HepG2 (cell line): ENCODE results near the gene ATP5F1A. TPM values are rescaled to one million over a fixed set of nuclear protein-coding genes. Genes with fewer than 3 reads are reported as not detected.

Source experiments
- ARNT2 ChIP-seq: sonication (generic); formaldehyde crosslinking; IDR thresholded peaks from 2 replicates; pipeline ENCODE4 v1.8.0; 2022; ENCODE audit warnings: mild to moderate bottlenecking, low read depth, missing genetic modification reagents, moderate library complexity
- CEBPG ChIP-seq: IDR thresholded peaks from 2 replicates; pipeline ENCODE4 v1.6.1; 2016
- ETV5 ChIP-seq: IDR thresholded peaks from 2 replicates; pipeline ENCODE4 v1.6.1; 2018; ENCODE audit warnings: missing biosample characterization, missing genetic modification reagents, inconsistent platforms, borderline replicate concordance
- MAZ ChIP-seq, 2 experiments: sonication (generic) in 1 of 2; formaldehyde crosslinking in 1 of 2; IDR thresholded peaks; 2 replicates each; pipeline versions ENCODE4 v1.5.0 to v1.6.1; 2012 to 2020; ENCODE audit warnings: low read depth in 2 of 2, mild to moderate bottlenecking in 2 of 2, borderline replicate concordance in 1 of 2, improper control_type of control experiment in 1 of 2, low read length in 1 of 2, missing genetic modification reagents in 1 of 2, moderate library complexity in 1 of 2
- MED13 ChIP-seq: sonication (generic); formaldehyde crosslinking; IDR thresholded peaks from 2 replicates; pipeline ENCODE4 v1.5.0; 2020; ENCODE audit warnings: missing genetic modification reagents
- SP4 ChIP-seq: sonication (generic); formaldehyde crosslinking; IDR thresholded peaks from 2 replicates; pipeline ENCODE4 v1.8.1; 2023; ENCODE audit warnings: mild to moderate bottlenecking, missing genetic modification reagents
- XRCC5 ChIP-seq: fragments of 200-400 bp; formaldehyde crosslinking; optimal IDR thresholded peaks from 2 replicates; pipeline ENCODE3; 2017; ENCODE audit warnings: mild to moderate bottlenecking, low read length
- ZNF3 ChIP-seq: IDR thresholded peaks from 2 replicates; pipeline ENCODE4 v1.7.0; 2017; ENCODE audit warnings: inconsistent platforms
- ZNF326 ChIP-seq: sonication (generic); formaldehyde crosslinking; IDR thresholded peaks from 2 replicates; pipeline ENCODE4 v1.4.0; 2020; ENCODE audit warnings: missing genetic modification reagents, borderline replicate concordance
- ZNF891 ChIP-seq: sonication (generic); formaldehyde crosslinking; IDR thresholded peaks from 2 replicates; pipeline ENCODE4 v1.5.0; 2020; ENCODE audit warnings: mild to moderate bottlenecking, missing genetic modification reagents
- polyA plus RNA-seq, 8 experiments: library from polyadenylated mRNA; depleted of rRNA in 3 of 8; stranded (reverse) in 7 of 8; unstranded in 1 of 8; fragments of >200 nt; fragmentation: Illumina TruSeq in 4 of 8; extraction: Trizol in 4 of 8; gene quantifications; 2 replicates each; pipeline versions ENCODE4 v1.2.1 to v1.2.3, GENCODE V29; 2011 to 2016; ENCODE audit warnings: low read depth in 4 of 8, missing spikeins in 1 of 8, mixed read lengths in 1 of 8; ENCODE audit not compliant: insufficient read depth in 1 of 8
- total RNA-seq, 5 experiments: library from RNA; depleted of rRNA; stranded (reverse); fragments of >200 nt; fragmentation: Illumina TruSeq; extraction: Trizol; gene quantifications; 2 replicates each; pipeline ENCODE4 v1.2.3, GENCODE V29; 2016; ENCODE audit warnings: low read depth in 1 of 5
- TF ChIP-seq, protein P1 (sequence below): sonication (generic); formaldehyde crosslinking; IDR thresholded peaks from 2 replicates; pipeline ENCODE4 v1.4.0; 2020; ENCODE audit warnings: mild to moderate bottlenecking, missing genetic modification reagents
- TF ChIP-seq, protein P2 (sequence below): sonication (generic); formaldehyde crosslinking; IDR thresholded peaks from 2 replicates; pipeline ENCODE4 v1.4.0; 2020; ENCODE audit warnings: mild to moderate bottlenecking, missing genetic modification reagents
- TF ChIP-seq, protein P3 (sequence below): sonication (generic); formaldehyde crosslinking; IDR thresholded peaks from 2 replicates; pipeline ENCODE4; 2020; ENCODE audit warnings: missing genetic modification reagents, mild to moderate bottlenecking, borderline replicate concordance
- TF ChIP-seq, protein P4 (sequence below), 2 experiments: sonication (generic) in 1 of 2; formaldehyde crosslinking in 1 of 2; IDR thresholded peaks; 2 replicates each; pipeline versions ENCODE4 v1.4.0 to v1.6.1; 2018 to 2020; ENCODE audit warnings: missing genetic modification reagents in 2 of 2, borderline replicate concordance in 1 of 2, low read depth in 1 of 2, mild to moderate bottlenecking in 1 of 2, missing biosample characterization in 1 of 2
- TF ChIP-seq, protein P5 (sequence below): sonication (generic); formaldehyde crosslinking; IDR thresholded peaks from 2 replicates; pipeline ENCODE4 v1.4.0; 2020; ENCODE audit warnings: missing genetic modification reagents, mild to moderate bottlenecking, borderline replicate concordance
- TF ChIP-seq, protein P6 (sequence below): sonication (generic); formaldehyde crosslinking; IDR thresholded peaks from 2 replicates; pipeline ENCODE4 v1.8.1; 2023; ENCODE audit warnings: mild to moderate bottlenecking, missing genetic modification reagents, borderline replicate concordance

The ATP5F1A gene
- total and polyA plus RNA-seq, 2 of the 13 experiments (the other 11 are each of a cell fraction or from before 2014, with no cell fraction given): 459 to 922 TPM

DNA sequence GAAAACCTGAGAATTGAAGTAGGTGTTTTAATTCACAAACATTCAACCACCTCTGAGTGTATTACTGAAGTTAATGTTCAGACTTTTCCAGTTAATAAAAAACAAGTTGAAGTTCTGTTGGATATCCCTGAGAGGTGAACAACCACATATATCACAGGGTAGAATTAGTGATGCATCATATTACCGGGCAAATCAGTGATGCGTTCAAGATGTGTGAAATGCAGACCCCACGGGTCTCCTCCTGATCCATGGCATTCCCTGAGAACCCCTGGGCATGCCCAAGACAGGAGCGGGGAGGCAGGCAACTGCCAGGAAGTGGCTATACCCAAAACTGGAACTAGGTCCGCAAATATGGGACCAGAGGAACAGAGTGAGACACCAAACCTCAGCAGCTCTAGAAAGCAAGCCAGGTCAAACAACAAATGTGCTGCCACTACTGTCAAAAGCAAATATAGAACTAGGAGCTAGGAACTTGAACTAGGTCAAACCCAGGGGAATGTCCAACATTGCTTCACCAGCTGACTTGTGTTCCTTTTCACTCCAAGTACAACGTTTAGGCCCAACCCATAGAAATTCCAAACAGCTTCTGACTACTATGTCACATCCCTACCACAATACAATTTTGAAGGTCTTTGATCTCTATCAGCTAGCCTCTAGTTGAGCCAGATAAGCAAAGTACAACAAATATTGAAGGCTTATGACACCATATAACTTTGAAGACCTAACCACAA is 46.2 kb downstream of the ATP5F1A start (continued):
- no peak for TF ChIP-seq ARNT2 (CRISPR knock-in tag)
- no peak for TF ChIP-seq ZNF891 (CRISPR knock-in tag)
- TF ChIP-seq, protein P1, sequence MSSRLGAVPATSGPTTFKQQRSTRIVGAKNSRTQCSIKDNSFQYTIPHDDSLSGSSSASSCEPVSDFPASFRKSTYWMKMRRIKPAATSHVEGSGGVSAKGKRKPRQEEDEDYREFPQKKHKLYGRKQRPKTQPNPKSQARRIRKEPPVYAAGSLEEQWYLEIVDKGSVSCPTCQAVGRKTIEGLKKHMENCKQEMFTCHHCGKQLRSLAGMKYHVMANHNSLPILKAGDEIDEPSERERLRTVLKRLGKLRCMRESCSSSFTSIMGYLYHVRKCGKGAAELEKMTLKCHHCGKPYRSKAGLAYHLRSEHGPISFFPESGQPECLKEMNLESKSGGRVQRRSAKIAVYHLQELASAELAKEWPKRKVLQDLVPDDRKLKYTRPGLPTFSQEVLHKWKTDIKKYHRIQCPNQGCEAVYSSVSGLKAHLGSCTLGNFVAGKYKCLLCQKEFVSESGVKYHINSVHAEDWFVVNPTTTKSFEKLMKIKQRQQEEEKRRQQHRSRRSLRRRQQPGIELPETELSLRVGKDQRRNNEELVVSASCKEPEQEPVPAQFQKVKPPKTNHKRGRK (CRISPR knock-in tag): no peak
- no peak for TF ChIP-seq ZNF326 (CRISPR knock-in tag)
- TF ChIP-seq ZNF3 (CRISPR knock-in tag): no peak
- TF ChIP-seq XRCC5: no peak
- TF ChIP-seq, protein P2, sequence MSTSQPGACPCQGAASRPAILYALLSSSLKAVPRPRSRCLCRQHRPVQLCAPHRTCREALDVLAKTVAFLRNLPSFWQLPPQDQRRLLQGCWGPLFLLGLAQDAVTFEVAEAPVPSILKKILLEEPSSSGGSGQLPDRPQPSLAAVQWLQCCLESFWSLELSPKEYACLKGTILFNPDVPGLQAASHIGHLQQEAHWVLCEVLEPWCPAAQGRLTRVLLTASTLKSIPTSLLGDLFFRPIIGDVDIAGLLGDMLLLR (CRISPR knock-in tag): no peak
- no peak for TF ChIP-seq SP4
- TF ChIP-seq, protein P3, sequence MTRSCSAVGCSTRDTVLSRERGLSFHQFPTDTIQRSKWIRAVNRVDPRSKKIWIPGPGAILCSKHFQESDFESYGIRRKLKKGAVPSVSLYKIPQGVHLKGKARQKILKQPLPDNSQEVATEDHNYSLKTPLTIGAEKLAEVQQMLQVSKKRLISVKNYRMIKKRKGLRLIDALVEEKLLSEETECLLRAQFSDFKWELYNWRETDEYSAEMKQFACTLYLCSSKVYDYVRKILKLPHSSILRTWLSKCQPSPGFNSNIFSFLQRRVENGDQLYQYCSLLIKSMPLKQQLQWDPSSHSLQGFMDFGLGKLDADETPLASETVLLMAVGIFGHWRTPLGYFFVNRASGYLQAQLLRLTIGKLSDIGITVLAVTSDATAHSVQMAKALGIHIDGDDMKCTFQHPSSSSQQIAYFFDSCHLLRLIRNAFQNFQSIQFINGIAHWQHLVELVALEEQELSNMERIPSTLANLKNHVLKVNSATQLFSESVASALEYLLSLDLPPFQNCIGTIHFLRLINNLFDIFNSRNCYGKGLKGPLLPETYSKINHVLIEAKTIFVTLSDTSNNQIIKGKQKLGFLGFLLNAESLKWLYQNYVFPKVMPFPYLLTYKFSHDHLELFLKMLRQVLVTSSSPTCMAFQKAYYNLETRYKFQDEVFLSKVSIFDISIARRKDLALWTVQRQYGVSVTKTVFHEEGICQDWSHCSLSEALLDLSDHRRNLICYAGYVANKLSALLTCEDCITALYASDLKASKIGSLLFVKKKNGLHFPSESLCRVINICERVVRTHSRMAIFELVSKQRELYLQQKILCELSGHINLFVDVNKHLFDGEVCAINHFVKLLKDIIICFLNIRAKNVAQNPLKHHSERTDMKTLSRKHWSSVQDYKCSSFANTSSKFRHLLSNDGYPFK (CRISPR knock-in tag): no peak
- TF ChIP-seq MAZ (IDR thresholded peaks at IDR 0.05; ENCODE audit: borderline replicate concordance, low read depth, low read length): no peak
- 0 out of 2 replicates have a peak, but pooled peaks have one; percentile 29 for TF ChIP-seq MAZ (CRISPR knock-in tag; IDR thresholded peaks at IDR 0.05; ENCODE audit: low read depth)
- no peak for TF ChIP-seq MED13 (CRISPR knock-in tag)
- TF ChIP-seq, protein P4, sequence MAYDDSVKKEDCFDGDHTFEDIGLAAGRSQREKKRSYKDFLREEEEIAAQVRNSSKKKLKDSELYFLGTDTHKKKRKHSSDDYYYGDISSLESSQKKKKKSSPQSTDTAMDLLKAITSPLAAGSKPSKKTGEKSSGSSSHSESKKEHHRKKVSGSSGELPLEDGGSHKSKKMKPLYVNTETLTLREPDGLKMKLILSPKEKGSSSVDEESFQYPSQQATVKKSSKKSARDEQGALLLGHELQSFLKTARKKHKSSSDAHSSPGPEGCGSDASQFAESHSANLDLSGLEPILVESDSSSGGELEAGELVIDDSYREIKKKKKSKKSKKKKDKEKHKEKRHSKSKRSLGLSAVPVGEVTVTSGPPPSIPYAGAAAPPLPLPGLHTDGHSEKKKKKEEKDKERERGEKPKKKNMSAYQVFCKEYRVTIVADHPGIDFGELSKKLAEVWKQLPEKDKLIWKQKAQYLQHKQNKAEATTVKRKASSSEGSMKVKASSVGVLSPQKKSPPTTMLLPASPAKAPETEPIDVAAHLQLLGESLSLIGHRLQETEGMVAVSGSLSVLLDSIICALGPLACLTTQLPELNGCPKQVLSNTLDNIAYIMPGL (CRISPR knock-in tag; IDR thresholded peaks at IDR 0.05; ENCODE audit: borderline replicate concordance in 1 of 2, low read depth in 1 of 2): no peak
- TF ChIP-seq ETV5 (CRISPR knock-in tag): peak; percentile 31; the same call in 1 of the 2 replicates
- TF ChIP-seq CEBPG (CRISPR knock-in tag): peak; percentile 92
- TF ChIP-seq, protein P5, sequence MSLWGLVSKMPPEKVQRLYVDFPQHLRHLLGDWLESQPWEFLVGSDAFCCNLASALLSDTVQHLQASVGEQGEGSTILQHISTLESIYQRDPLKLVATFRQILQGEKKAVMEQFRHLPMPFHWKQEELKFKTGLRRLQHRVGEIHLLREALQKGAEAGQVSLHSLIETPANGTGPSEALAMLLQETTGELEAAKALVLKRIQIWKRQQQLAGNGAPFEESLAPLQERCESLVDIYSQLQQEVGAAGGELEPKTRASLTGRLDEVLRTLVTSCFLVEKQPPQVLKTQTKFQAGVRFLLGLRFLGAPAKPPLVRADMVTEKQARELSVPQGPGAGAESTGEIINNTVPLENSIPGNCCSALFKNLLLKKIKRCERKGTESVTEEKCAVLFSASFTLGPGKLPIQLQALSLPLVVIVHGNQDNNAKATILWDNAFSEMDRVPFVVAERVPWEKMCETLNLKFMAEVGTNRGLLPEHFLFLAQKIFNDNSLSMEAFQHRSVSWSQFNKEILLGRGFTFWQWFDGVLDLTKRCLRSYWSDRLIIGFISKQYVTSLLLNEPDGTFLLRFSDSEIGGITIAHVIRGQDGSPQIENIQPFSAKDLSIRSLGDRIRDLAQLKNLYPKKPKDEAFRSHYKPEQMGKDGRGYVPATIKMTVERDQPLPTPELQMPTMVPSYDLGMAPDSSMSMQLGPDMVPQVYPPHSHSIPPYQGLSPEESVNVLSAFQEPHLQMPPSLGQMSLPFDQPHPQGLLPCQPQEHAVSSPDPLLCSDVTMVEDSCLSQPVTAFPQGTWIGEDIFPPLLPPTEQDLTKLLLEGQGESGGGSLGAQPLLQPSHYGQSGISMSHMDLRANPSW (CRISPR knock-in tag): no peak
- TF ChIP-seq, protein P6, sequence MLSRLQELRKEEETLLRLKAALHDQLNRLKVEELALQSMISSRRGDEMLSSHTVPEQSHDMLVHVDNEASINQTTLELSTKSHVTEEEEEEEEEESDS: no peak
